K562 (cell line): Measurements from ENCODE around the gene PRMT7. TPM values are rescaled to one million over a fixed set of nuclear protein-coding genes. Genes with fewer than 3 reads are reported as not detected.

Experiments
- ATAC-seq: fragments of 200-7000 bp; cut with Tn5 transposase; 3 replicates; pipeline ENCODE4 v1.9.1; 2020; ENCODE audit warnings: moderate library complexity
- BruUV-seq: library from RNA; stranded (reverse); fragments of 400-500 nt; replicated peaks from 2 replicates; lab custom pipeline; 2021; lab: Mats Ljungman, UMichigan
- CTCF ChIA-PET: fragments of 300-600 bp; formaldehyde crosslinking; extraction: SDS; loops from one replicate; lab custom pipeline; 2021; ENCODE audit warnings: low intra/inter-chr PET ratio; lab: Yijun Ruan, JAX
- POLR2A ChIA-PET: fragments of 300-600, 350-650 bp; sonication (Branson Sonifier 250); formaldehyde crosslinking; extraction: SDS; loops from one replicate; lab custom pipeline; 2021; ENCODE audit warnings: antibody characterized with exemption, inconsistent platforms; lab: Yijun Ruan, JAX
- DNase-seq, 4 experiments: peaks; one replicate each; pipeline versions ENCODE4 v3.0.0 to v3.0.0-alpha.2; 2011 to 2018; ENCODE audit warnings: low spot score in 3 of 4, mixed read lengths in 3 of 4; ENCODE audit errors: extremely low read depth in 1 of 4
- FAIRE-seq: peaks from 2 replicates; lab custom pipeline; 2011; peaks lifted over from hg19 to GRCh38; lab: Jason Lieb, UNC
- H2AFZ ChIP-seq: 2 replicates; pipeline ENCODE4 v1.6.0; 2011; ENCODE audit warnings: low read depth, low read length, control low read depth, inconsistent platforms
- H3K27ac ChIP-seq: fragments of 200-600 bp; 3 replicates; pipeline ENCODE4 v1.8.0; 2011; ENCODE audit warnings: low read depth, mild to moderate bottlenecking, control low read depth, inconsistent platforms, low read length, moderate library complexity, mixed read lengths; ENCODE audit errors: extremely low read depth
- H3K27me3 ChIP-seq, 2 experiments: fragments of 300-600 bp in 1 of 2; 2 replicates in 1 of 2; 3 replicates in 1 of 2; pipeline versions ENCODE4 v1.6.0 to v1.8.0; 2011; ENCODE audit warnings: inconsistent platforms in 2 of 2, low read length in 2 of 2, mild to moderate bottlenecking in 1 of 2, mixed read lengths in 1 of 2, moderate library complexity in 1 of 2; ENCODE audit not compliant: control insufficient read depth in 2 of 2, insufficient read depth in 2 of 2
- H3K36me3 ChIP-seq: fragments of 300-600 bp; 3 replicates; pipeline ENCODE4 v1.8.0; 2011; ENCODE audit warnings: mild to moderate bottlenecking, low read length, inconsistent platforms; ENCODE audit not compliant: control insufficient read depth, insufficient read depth
- H3K4me1 ChIP-seq, 2 experiments: fragments of 200-600 bp in 1 of 2; replicated peaks in 1 of 2; 2 replicates in 1 of 2; 3 replicates in 1 of 2; pipeline versions ENCODE4 v1.5.1 to v1.8.0; 2011; ENCODE audit warnings: inconsistent platforms in 2 of 2, low read length in 2 of 2, mild to moderate bottlenecking in 1 of 2, mixed read lengths in 1 of 2, moderate library complexity in 1 of 2; ENCODE audit not compliant: control insufficient read depth in 2 of 2, insufficient read depth in 2 of 2
- H3K4me2 ChIP-seq: 2 replicates; pipeline ENCODE4 v1.6.1; 2011; ENCODE audit warnings: low read length, control low read depth, inconsistent platforms, mixed read lengths; ENCODE audit not compliant: insufficient read depth
- H3K4me3 ChIP-seq: fragments of 200-600 bp; sonication (generic), shearing (Covaris generic); 2 replicates; pipeline ENCODE4 v1.5.1; 2016; ENCODE audit warnings: control low read depth, inconsistent platforms
- H3K79me2 ChIP-seq: fragments of 200-600 bp; 3 replicates; pipeline ENCODE4 v1.8.0; 2011; ENCODE audit warnings: low read length, inconsistent platforms; ENCODE audit not compliant: control insufficient read depth, insufficient read depth
- H3K9ac ChIP-seq, 2 experiments: 2 replicates each; pipeline versions ENCODE4 v1.6.0 to v1.6.1; 2011; ENCODE audit warnings: low read depth in 2 of 2, low read length in 2 of 2, control low read depth in 1 of 2, inconsistent platforms in 1 of 2, mild to moderate bottlenecking in 1 of 2, mixed read lengths in 1 of 2; ENCODE audit not compliant: insufficient read depth in 1 of 2
- H3K9me1 ChIP-seq: one replicate; pipeline ENCODE4 v1.6.0; 2011; ENCODE audit warnings: inconsistent platforms, mild to moderate bottlenecking, low read length, moderate library complexity; ENCODE audit not compliant: control insufficient read depth, insufficient read depth
- H3K9me3 ChIP-seq: replicated peaks from 2 replicates; pipeline ENCODE4 v1.5.1; 2011; ENCODE audit warnings: low read depth, low read length, inconsistent platforms; ENCODE audit not compliant: control insufficient read depth, insufficient read depth
- H4K20me1 ChIP-seq: replicated peaks from 2 replicates; pipeline ENCODE4 v1.6.1; 2011; ENCODE audit warnings: low read length, inconsistent platforms, mixed read lengths; ENCODE audit not compliant: control insufficient read depth, insufficient read depth
- C11orf30 ChIP-seq: fragments of 450-650 bp; IDR thresholded peaks from 2 replicates; pipeline ENCODE4 v1.6.1; 2016; ENCODE audit warnings: low read depth, mild to moderate bottlenecking
- HIVEP1 ChIP-seq: fragments of 250-450 bp; sonication (Bioruptor Pico); IDR thresholded peaks from 2 replicates; pipeline ENCODE4 v1.4.0; 2020; ENCODE audit warnings: mild to moderate bottlenecking
- MAFF ChIP-seq: IDR thresholded peaks from 2 replicates; pipeline ENCODE4 v1.6.1; 2012; ENCODE audit warnings: low read length, improper control_type of control experiment
- MAFG ChIP-seq: fragments of 450-650 bp; conservative IDR thresholded peaks from 2 replicates; pipeline ENCODE4 v1.6.1; 2016; ENCODE audit warnings: missing genetic modification characterization, missing compliant biosample characterization
- MAFK ChIP-seq: IDR thresholded peaks from 2 replicates; pipeline ENCODE4 v1.6.1; 2011; ENCODE audit warnings: low read length, improper control_type of control experiment
- NFE2 ChIP-seq: IDR thresholded peaks from 2 replicates; pipeline ENCODE4 v1.6.1; 2014; ENCODE audit warnings: antibody characterized with exemption, low read depth
- NFE2L1 ChIP-seq: fragments of 450-650 bp; IDR thresholded peaks from 2 replicates; pipeline ENCODE4 v1.6.1; 2016; ENCODE audit warnings: missing genetic modification characterization, low read depth, mild to moderate bottlenecking, missing compliant biosample characterization, moderate library complexity, borderline replicate concordance
- PHB ChIP-seq: fragments of 250-450 bp; sonication (Bioruptor Pico); IDR thresholded peaks from 2 replicates; pipeline ENCODE4 v1.5.0; 2021
- SPI1 ChIP-seq: IDR thresholded peaks from 2 replicates; pipeline ENCODE4 v1.6.1; 2011; ENCODE audit warnings: low read depth, low read length, control low read depth, borderline replicate concordance
- USF1 ChIP-seq: sonication (generic); formaldehyde crosslinking; IDR thresholded peaks from 2 replicates; pipeline ENCODE4 v1.9.0; 2022; ENCODE audit warnings: mild to moderate bottlenecking, missing genetic modification reagents
- ZNF316 ChIP-seq: fragments of 450-650 bp; IDR thresholded peaks from 2 replicates; pipeline ENCODE4 v1.6.1; 2016
- WGBS: fragments of 100-300 bp; shearing (Covaris generic); methylation state at CpG from one replicate; pipeline ENCODE4 v1.1.6; 2016; ENCODE audit warnings: low coverage, mixed read lengths; ENCODE audit not compliant: insufficient coverage; ENCODE audit errors: missing lambda C conversion rate; 5-methylcytosine and 5-hydroxymethylcytosine counted together
- in situ Hi-C: fragments of 300-500 bp; cut with MboI; formaldehyde crosslinking; loops from 4 replicates; pipeline ENCODE4 v1.15.0; 2018; ENCODE audit warnings: inconsistent platforms, mixed read lengths
- intact Hi-C: fragments of 100-400 bp; cut with micrococcal nuclease; formaldehyde crosslinking; loops from 2 replicates; pipeline ENCODE4 v1.14.2; 2022
- polyA plus RNA-seq, 8 experiments: library from polyadenylated mRNA; depleted of rRNA in 4 of 8; stranded (reverse) in 5 of 8; unstranded in 3 of 8; fragments of >200 nt; fragmentation: Nextera tagmentation in 2 of 8; fragmentation: Illumina TruSeq in 1 of 8; extraction: Ambion mirVana in 2 of 8; extraction: Trizol in 1 of 8; gene quantifications; 2 replicates each; pipeline versions ENCODE4 v1.2.1 to v1.2.3, GENCODE V29; 2011 to 2014; ENCODE audit warnings: inconsistent platforms in 1 of 8, missing spikeins in 1 of 8
- total RNA-seq, 7 experiments: library from RNA; depleted of rRNA in 6 of 7; stranded (reverse); fragments of >200 nt in 6 of 7; fragmentation: Illumina TruSeq in 2 of 7; extraction: Trizol in 2 of 7; gene quantifications; 2 replicates each; pipeline versions ENCODE4 v1.2.1 to v1.2.3, GENCODE V29; 2011 to 2021; ENCODE audit warnings: low replicate concordance in 1 of 7

Gene PRMT7
- total and polyA plus RNA-seq, 9 of the 15 experiments (the other 6 are each of a cell fraction or from before 2014, with no cell fraction given) = 6.4 to 88.8 (median 73.1) TPM

DNA sequence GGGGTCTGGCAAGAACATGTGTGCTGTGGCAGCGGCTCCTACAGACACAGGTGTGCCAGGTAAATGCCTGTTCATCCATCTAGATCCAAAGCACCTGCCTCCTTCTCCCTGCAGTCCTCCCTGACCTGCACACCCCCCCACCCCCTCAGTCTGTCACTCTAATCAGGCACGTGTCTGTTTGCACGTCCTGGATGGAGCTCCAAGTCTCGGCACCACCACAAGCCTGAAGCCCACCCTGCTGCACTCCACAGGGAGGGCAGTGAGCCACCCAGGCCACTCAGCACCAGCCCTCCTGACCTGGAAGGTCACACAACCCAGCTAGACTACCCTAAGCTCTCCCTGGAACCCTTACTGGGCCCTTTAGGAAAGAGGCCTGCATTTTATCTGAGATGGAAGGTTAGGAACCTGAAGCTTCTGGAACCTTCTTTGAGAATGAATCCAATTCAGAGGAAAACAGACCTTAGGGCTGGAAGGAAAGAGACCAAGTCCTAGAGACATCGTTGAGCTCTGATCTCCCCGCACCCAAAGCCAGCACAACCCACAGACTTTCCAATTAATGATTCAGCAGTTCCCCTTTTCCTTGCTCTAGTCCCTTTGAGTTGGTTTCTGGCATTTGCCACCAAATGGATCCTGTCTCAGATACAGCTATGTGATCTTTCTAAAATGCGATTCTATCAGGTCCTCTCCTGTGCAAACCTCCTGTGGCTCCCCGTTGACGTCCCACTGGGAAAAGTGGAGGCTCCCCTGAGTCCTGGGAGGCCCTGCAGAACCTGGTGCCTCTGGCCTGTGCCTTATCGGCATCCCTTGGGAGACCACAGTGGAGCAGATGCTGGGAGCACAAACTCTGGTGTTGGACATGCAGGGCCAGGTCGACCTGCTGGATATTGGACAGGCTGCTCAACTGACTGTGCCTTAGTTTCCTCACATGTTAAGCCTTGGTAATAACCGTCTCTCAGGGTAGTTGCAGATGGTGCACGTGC is 67.9 kb downstream of the PRMT7 start:
- peak overlapping the region in 1 of 2 experiments; percentile 43; a peak in 1 of 4 replicates for H3K9ac ChIP-seq
- DNase-seq = peak in 2 of 4 experiments; percentile 39 to 41
- no peaks in the 10 kb centered on the region for H3K9me3 ChIP-seq
- H3K4me2 ChIP-seq = no peak overlapping the region
- H4K20me1 ChIP-seq = peaks cover 3% of the 10 kb centered on the region; the same call in 1 of the 2 replicates
- TF ChIP-seq NFE2L1 (no peak), SPI1 (peak; percentile 92), MAFK (peak; percentile 37; the same call in 1 of the 2 replicates), MAFG (tag) (0 out of 2 replicates have a peak, but pooled peaks have one; percentile 29), PHB (CRISPR knock-in tag) (no peak), MAFF (peak; percentile 37), ZNF316 (peak; percentile 44; the same call in 1 of the 2 replicates), NFE2 (peak; percentile 78), USF1 (CRISPR knock-in tag) (0 out of 2 replicates have a peak, but pooled peaks have one; percentile 9), C11orf30 (peak; percentile 57), HIVEP1 (CRISPR knock-in tag) (no peak)
- no peak for ATAC-seq
- in situ Hi-C loops = no loop called here
- intact Hi-C loops = no loop called here
- no peak overlapping the region for H2AFZ ChIP-seq
- BruUV-seq = no TSS peak
- H3K4me3 ChIP-seq = no peak overlapping the region
- peak; percentile 44 for FAIRE-seq
- H3K79me2 ChIP-seq = no peaks in the 10 kb centered on the region
- 13% methylated on average over 13 of the region's 13 CpGs for WGBS
- ChIA-PET CTCF (no interaction called here), POLR2A (interaction anchor here (0.6 to 1.7 kb wide), 3 partner anchors 12 to 178 kb away, joined by 3 to 4 read pairs (median 3); no protein-coding TSS in a partner anchor)
- H3K4me1 ChIP-seq = peaks cover 20 to 21% of the 10 kb centered on the region in 2 experiments
- H3K9me1 ChIP-seq = no peaks in the 10 kb centered on the region
- H3K27me3 ChIP-seq = peaks cover 12 to 21% of the 10 kb centered on the region in 2 experiments; a peak in 4 of 5 replicates
- H3K27ac ChIP-seq = no peak overlapping the region
- H3K36me3 ChIP-seq = no peaks in the 10 kb centered on the region
